Calu3 (cell line): ENCODE measurements around the gene MBP. TPM values are rescaled to one million over a fixed set of nuclear protein-coding genes. Genes with fewer than 3 reads are reported as not detected.
"Not testable (repeated sequence)": the region's sequence is repeated elsewhere in the genome, so short reads cannot be mapped to it uniquely, and the experiment has no call there.

Source experiments
- BruUV-seq: library from RNA; stranded (reverse); fragments of 400-500 nt; replicated peaks from 2 replicates; lab custom pipeline; 2021; lab: Mats Ljungman, UMichigan
- CTCF ChIA-PET: fragments of 300-600 bp; sonication (Branson Sonifier 250); formaldehyde crosslinking; loops from one replicate; lab custom pipeline; 2022; ENCODE audit warnings: antibody characterized with exemption; lab: Charles Lee
- DNase-seq: peaks from one replicate; pipeline ENCODE4 v3.0.0; 2022
- H3K27ac Mint-ChIP-seq: one replicate; pipeline ENCODE4 v1.8.0; 2022; ENCODE audit warnings: mixed read lengths; ENCODE audit not compliant: unreplicated experiment
- H3K27me3 Mint-ChIP-seq: one replicate; pipeline ENCODE4 v1.8.0; 2022; ENCODE audit warnings: mixed read lengths; ENCODE audit not compliant: unreplicated experiment
- H3K36me3 Mint-ChIP-seq: one replicate; pipeline ENCODE4 v1.8.0; 2022; ENCODE audit warnings: mild to moderate bottlenecking, moderate library complexity, mixed read lengths; ENCODE audit not compliant: insufficient read depth, unreplicated experiment
- H3K4me1 Mint-ChIP-seq: one replicate; pipeline ENCODE4 v1.8.0; 2022; ENCODE audit warnings: mild to moderate bottlenecking, low read depth, mixed read lengths; ENCODE audit not compliant: unreplicated experiment
- H3K4me3 Mint-ChIP-seq: one replicate; pipeline ENCODE4 v1.8.0; 2022; ENCODE audit warnings: mild to moderate bottlenecking, low read depth, moderate library complexity, mixed read lengths; ENCODE audit not compliant: unreplicated experiment
- H3K9me3 Mint-ChIP-seq: one replicate; pipeline ENCODE4 v1.8.0; 2022; ENCODE audit warnings: low read depth, mixed read lengths; ENCODE audit not compliant: unreplicated experiment
- CTCF ChIP-seq: fragments of 200-600 bp; IDR thresholded peaks from one replicate; pipeline ENCODE4 v1.8.0; 2022; ENCODE audit warnings: antibody characterized with exemption; ENCODE audit not compliant: unreplicated experiment
- intact Hi-C: fragments of 100-400 bp; cut with micrococcal nuclease; formaldehyde crosslinking; loops from one replicate; pipeline ENCODE4 v1.10.0; 2022; ENCODE audit not compliant: unreplicated experiment
- total RNA-seq: library from RNA; stranded (reverse); gene quantifications from 2 replicates; pipeline ENCODE4 v1.2.3, GENCODE V29; 2022

MBP gene
- total RNA-seq, 1 experiment from 2014 or later, result 221 TPM

- H3K27ac Mint-ChIP-seq, result peak overlapping the region; percentile 21
- DNase-seq, result no peak
- H3K9me3 Mint-ChIP-seq, result no peaks in the 10 kb centered on the region
- H3K4me3 Mint-ChIP-seq, result no peak overlapping the region
- no peak for TF ChIP-seq CTCF
- peaks cover 9% of the 10 kb centered on the region for H3K4me1 Mint-ChIP-seq
- peaks cover 64% of the 10 kb centered on the region for H3K36me3 Mint-ChIP-seq
- intact Hi-C loops, result no loop called here
- CTCF ChIA-PET, result no interaction called here
- H3K27me3 Mint-ChIP-seq, result no peaks in the 10 kb centered on the region
- no TSS peak for BruUV-seq
These were observed 112.9 kb downstream of the MBP start for GRCh38 chr18:77019641-77020040.

GRCh38 chr18:77018650-77019049 is 113.9 kb downstream of the MBP start:
- H3K27me3 Mint-ChIP-seq, BruUV-seq, DNase-seq, H3K4me3 Mint-ChIP-seq, intact Hi-C loops, CTCF ChIA-PET, H3K9me3 Mint-ChIP-seq, H3K4me1 Mint-ChIP-seq: not testable (repeated sequence)
- Mint-ChIP-seq H3K36me3 (peaks cover 63% of the 10 kb centered on the region), H3K27ac (peak overlapping the region; percentile 21)

- no peak for TF ChIP-seq CTCF
- no TSS peak for BruUV-seq
- no peak overlapping the region for H3K4me3 Mint-ChIP-seq
These were observed 115.2 kb downstream of the MBP start for GRCh38 chr18:77017355-77017754.

GRCh38 chr18:77016936-77017335 is 115.6 kb downstream of the MBP start:
- CTCF ChIA-PET, result interaction anchor here (1.0 kb wide), 1 partner anchor 37 kb away, joined by 3 read pairs; no protein-coding TSS in a partner anchor
- intact Hi-C loops, result no loop called here
- no peak for TF ChIP-seq CTCF
- Mint-ChIP-seq H3K4me1 (no peaks in the 10 kb centered on the region), H3K27me3 (no peaks in the 10 kb centered on the region), H3K27ac (no peak overlapping the region), H3K36me3 (peaks cover 65% of the 10 kb centered on the region), H3K9me3 (no peaks in the 10 kb centered on the region), H3K4me3 (no peak overlapping the region)
- no peak for DNase-seq
- no TSS peak for BruUV-seq

More at GRCh38 chr18:77017355-77017754, 115.2 kb downstream of the MBP start:
- Mint-ChIP-seq H3K36me3 (peaks cover 61% of the 10 kb centered on the region), H3K9me3 (no peaks in the 10 kb centered on the region), H3K27me3 (no peaks in the 10 kb centered on the region), H3K27ac (no peak overlapping the region), H3K4me1 (no peaks in the 10 kb centered on the region)
- no peak for DNase-seq
- intact Hi-C loops, result no loop called here
- CTCF ChIA-PET, result interaction anchor here (1.0 kb wide), 1 partner anchor 37 kb away, joined by 3 read pairs; no protein-coding TSS in a partner anchor
